Heart left ventricle (tissue), 16 donors: Measurements from ENCODE around the gene UBE2F. TPM values are rescaled to one million over a fixed set of nuclear protein-coding genes. Genes with fewer than 3 reads are reported as not detected.
A peak's percentile ranks its signal among the peaks of the same experiment; 100 is the strongest.

Experiments
- ATAC-seq, 4 donors: fragments of 200-7000 bp; cut with Tn5 transposase; one replicate each; pipeline ENCODE4 v1.9.1; 2020 to 2022; ENCODE audit warnings: moderate library complexity in 4 of 4, mild to moderate bottlenecking in 3 of 4, moderate number of reproducible peaks in 1 of 4
- DNase-seq, 5 donors: peaks; one replicate each; pipeline ENCODE4 v3.0.0-alpha.2; 2020
- H3K27ac ChIP-seq, 12 donors: fragments of 200-600 bp; sonication (generic) in 4 of 12; one replicate each; pipeline versions ENCODE4 v1.5.0 to v1.8.0; 2016 to 2022; ENCODE audit warnings: mild to moderate bottlenecking in 2 of 12
- H3K27me3 ChIP-seq, 9 donors: fragments of 200-600 bp; sonication (generic) in 2 of 9; one replicate each; pipeline versions ENCODE4 v1.5.1 to v1.8.0; 2016 to 2022; ENCODE audit warnings: mild to moderate bottlenecking in 3 of 9
- H3K36me3 ChIP-seq, 9 donors: fragments of 200-600 bp; sonication (generic) in 2 of 9; one replicate each; pipeline versions ENCODE4 v1.5.0 to v1.8.0; 2018 to 2022; ENCODE audit warnings: mild to moderate bottlenecking in 2 of 9
- H3K4me1 ChIP-seq, 12 donors: fragments of 200-600 bp; sonication (generic) in 4 of 12; one replicate each; pipeline versions ENCODE4 v1.5.0 to v1.8.0; 2016 to 2022; ENCODE audit warnings: mild to moderate bottlenecking in 3 of 12
- H3K4me3 ChIP-seq, 12 donors: fragments of 200-600 bp; sonication (generic) in 4 of 12; one replicate each; pipeline versions ENCODE4 v1.5.0 to v1.8.0; 2017 to 2022; ENCODE audit warnings: mild to moderate bottlenecking in 9 of 12, moderate library complexity in 4 of 12
- H3K9me3 ChIP-seq, 12 donors: fragments of 200-600 bp; sonication (generic) in 4 of 12; one replicate each; pipeline versions ENCODE4 v1.5.0 to v1.8.0; 2016 to 2022; ENCODE audit warnings: mild to moderate bottlenecking in 1 of 12
- POLR2A ChIP-seq, 2 donors: fragments of 450-650 bp; IDR thresholded peaks; one replicate each; pipeline ENCODE4 v1.6.1; 2017; ENCODE audit warnings: antibody characterized with exemption in 2 of 2, mild to moderate bottlenecking in 2 of 2, moderate library complexity in 2 of 2
- WGBS, 4 donors: extraction: QIAGEN DNeasy Blood & Tissue Kit in 2 of 4; methylation state at CpG; one replicate each; pipeline versions ENCODE4 v1.1.5 to v1.1.7; 2013 to 2018; 5-methylcytosine and 5-hydroxymethylcytosine counted together
- intact Hi-C, 10 donors: fragments of 100-400 bp; cut with DNase I; formaldehyde crosslinking; loops; one replicate each; pipeline versions ENCODE4 v1.11.1 to v1.14.2; 2022
- polyA plus RNA-seq, 2 donors: library from polyadenylated mRNA; stranded (reverse); fragments of 200-250 nt; gene quantifications; one replicate each; pipeline ENCODE4 v1.2.3, GENCODE V29; 2013
- total RNA-seq, 9 donors: library from RNA; depleted of rRNA in 2 of 9; stranded (reverse); fragments of >200 nt in 2 of 9; fragmentation: NEBNext Ultra II Directional in 3 of 9; extraction: Animal tissue kit (Norgen Biotek cat#: 25700) in 3 of 9; gene quantifications; one replicate each; pipeline versions ENCODE4 v1.1.0 to v1.2.4, GENCODE V29; 2016 to 2023
- TF ChIP-seq, protein P1 (sequence below), 12 donors: fragments of 200-600 bp; sonication (generic) in 4 of 12; IDR thresholded peaks; one replicate each; pipeline versions ENCODE4 v1.5.0 to v1.8.0; 2018 to 2022; ENCODE audit warnings: antibody characterized with exemption in 12 of 12, mild to moderate bottlenecking in 5 of 12
- donor health status: ischemic (EF 13 %, LVEDD 7.1; RV severe dilation, severe dysfunction).
- donor health status: healthy with polysubstance abuse.
- donor health status: DM: no; HTN: yes; CAD: no.
- donor health status: DM: no; HTN: no; CAD: no.
- donor health status: ischemic (EF 25% LVEDD 6.9; RV normal size, moderate dysfunction).
- donor health status: ischemic (EF 25% LVEDD 5.7; RV mildly dilated, moderate dysfunction).
- donor health status: healthy.
- donor health status: DM: yes; HTN: yes; CAD: no.
- donor health status: ischemic (EF 35%, LVEDD 5.7; RV mildly dilated, moderate dysfunction).
- donor health status: nonischemic (EF 11% LVEDD 7.7; RV severe dilation, severe dysfunction).
- donor health status: DM: yes; HTN: yes; CAD: no.
- donor health status: PGD.
- donor health status: ischemic (EF 29% LVEDD 5.4; RV normal size, mild dysfunction).
- donor health status: nonischemic (EF 23%, LVEDD 6.1; RV moderate dilation, normal function).

Gene UBE2F
- total and polyA plus RNA-seq, 11 donors = 54.2 to 83.4 (median 60.6) TPM

DNA sequence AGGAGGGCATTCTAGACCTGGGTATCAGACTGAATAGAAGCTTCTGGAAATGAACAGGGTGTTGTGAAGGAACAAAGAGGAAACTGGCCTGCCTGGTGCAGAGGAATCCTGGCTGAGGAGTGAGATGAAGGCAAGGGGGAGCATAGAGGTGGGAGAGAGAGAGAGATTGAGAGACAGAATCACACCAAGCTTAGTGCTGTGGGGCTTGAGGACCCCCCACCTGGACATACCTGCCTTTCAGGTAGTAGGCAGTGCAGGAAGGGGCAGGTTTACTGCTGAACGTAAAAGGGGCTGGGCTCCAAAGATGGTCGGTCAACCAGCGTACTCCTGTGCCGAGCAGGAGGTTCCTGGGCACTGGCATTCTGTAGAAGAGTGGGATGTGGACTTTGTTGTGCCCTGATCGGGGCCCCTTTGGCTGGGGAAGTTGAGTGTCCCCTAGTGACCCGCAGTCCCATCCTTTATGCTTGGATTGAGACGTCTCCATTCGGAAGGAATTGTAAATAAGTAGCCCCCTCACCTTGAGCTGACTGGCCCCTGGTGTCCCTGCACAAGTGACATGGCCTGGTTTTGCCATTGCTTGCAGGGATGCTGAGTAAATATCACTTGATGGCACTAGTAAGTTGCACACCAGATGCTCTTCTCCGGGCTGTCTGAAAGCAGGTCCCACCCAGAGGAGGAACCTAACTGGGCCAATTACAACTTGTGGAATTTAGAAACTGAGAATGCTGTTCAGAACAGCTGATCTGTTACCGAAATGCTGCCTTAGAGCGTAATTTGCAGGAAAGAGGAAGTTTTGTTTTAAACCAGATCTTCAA is 1.4 kb downstream of the UBE2F start:
- WGBS, 4 donors = 40 to 47% (median 45%) methylated on average over 11 of the region's 11 CpGs
- intact Hi-C loops = loop anchor here in 7 of 10 donors (2.0 to 10.0 kb wide), 5 partner anchors 45 to 111 kb away; partner anchors contain the start of genes SCLY (in 4 of the 7) and RAMP1 (in 1 of the 7)
- Histone ChIP-seq H3K9me3 (no peaks in the 10 kb centered on the region), H3K36me3 (peaks cover 0 to 4% (median 3%) of the 10 kb centered on the region in 9 donors), H3K27me3 (no peaks in the 10 kb centered on the region), H3K4me1 (peaks cover 4 to 47% (median 29%) of the 10 kb centered on the region in 12 donors), H3K27ac (peak overlapping the region in 11 of 12 donors; percentile 35 to 88 (median 75)), H3K4me3 (peak overlapping the region; percentile 54 to 94 (median 70))
- peak in 3 of 5 donors; percentile 41 to 60 (median 51) for DNase-seq
- peak; percentile 39 to 65 (median 49) for ATAC-seq
- no peak for TF ChIP-seq POLR2A (IDR thresholded peaks at IDR 0.05)
- TF ChIP-seq, protein P1, sequence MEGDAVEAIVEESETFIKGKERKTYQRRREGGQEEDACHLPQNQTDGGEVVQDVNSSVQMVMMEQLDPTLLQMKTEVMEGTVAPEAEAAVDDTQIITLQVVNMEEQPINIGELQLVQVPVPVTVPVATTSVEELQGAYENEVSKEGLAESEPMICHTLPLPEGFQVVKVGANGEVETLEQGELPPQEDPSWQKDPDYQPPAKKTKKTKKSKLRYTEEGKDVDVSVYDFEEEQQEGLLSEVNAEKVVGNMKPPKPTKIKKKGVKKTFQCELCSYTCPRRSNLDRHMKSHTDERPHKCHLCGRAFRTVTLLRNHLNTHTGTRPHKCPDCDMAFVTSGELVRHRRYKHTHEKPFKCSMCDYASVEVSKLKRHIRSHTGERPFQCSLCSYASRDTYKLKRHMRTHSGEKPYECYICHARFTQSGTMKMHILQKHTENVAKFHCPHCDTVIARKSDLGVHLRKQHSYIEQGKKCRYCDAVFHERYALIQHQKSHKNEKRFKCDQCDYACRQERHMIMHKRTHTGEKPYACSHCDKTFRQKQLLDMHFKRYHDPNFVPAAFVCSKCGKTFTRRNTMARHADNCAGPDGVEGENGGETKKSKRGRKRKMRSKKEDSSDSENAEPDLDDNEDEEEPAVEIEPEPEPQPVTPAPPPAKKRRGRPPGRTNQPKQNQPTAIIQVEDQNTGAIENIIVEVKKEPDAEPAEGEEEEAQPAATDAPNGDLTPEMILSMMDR (IDR thresholded peaks at IDR 0.05) = peak in 2 of 12 donors; percentile 12 to 16

GRCh38 chr2:237971661-237972060 is 4.8 kb downstream of the UBE2F start:
- Histone ChIP-seq H3K36me3 (peaks cover 0 to 35% (median 23%) of the 10 kb centered on the region in 9 donors), H3K27ac (no peak overlapping the region), H3K4me1 (peaks cover 4 to 45% (median 23%) of the 10 kb centered on the region in 12 donors), H3K9me3 (no peaks in the 10 kb centered on the region), H3K4me3 (no peak overlapping the region), H3K27me3 (no peaks in the 10 kb centered on the region)
- 55 to 84% (median 65%) methylated on average over 4 of the region's 4 CpGs for WGBS, 4 donors
- DNase-seq = no peak
- intact Hi-C loops = no loop called here
- no peak for TF ChIP-seq POLR2A (IDR thresholded peaks at IDR 0.05)
- TF ChIP-seq, protein P1 (IDR thresholded peaks at IDR 0.05) = no peak
- ATAC-seq = no peak

GRCh38 chr2:237972211-237972610 is 5.4 kb downstream of the UBE2F start:
- H3K4me1 ChIP-seq = peaks cover 4 to 49% (median 25%) of the 10 kb centered on the region in 12 donors
- no peak for TF ChIP-seq POLR2A (IDR thresholded peaks at IDR 0.05)
- TF ChIP-seq, protein P1 (IDR thresholded peaks at IDR 0.05) = no peak
- H3K4me3 ChIP-seq = no peak overlapping the region
- ATAC-seq = no peak
- DNase-seq = no peak
- no peaks in the 10 kb centered on the region for H3K27me3 ChIP-seq
- no peak overlapping the region for H3K27ac ChIP-seq
- H3K9me3 ChIP-seq = no peaks in the 10 kb centered on the region
- 75 to 94% (median 91%) methylated on average over 3 of the region's 3 CpGs for WGBS, 4 donors
- intact Hi-C loops = no loop called here
- H3K36me3 ChIP-seq = peaks cover 0 to 40% (median 24%) of the 10 kb centered on the region in 9 donors

GRCh38 chr2:237972936-237973335 is 6.1 kb downstream of the UBE2F start:
- H3K27ac ChIP-seq = no peak overlapping the region
- intact Hi-C loops = no loop called here
- peaks cover 4 to 51% (median 24%) of the 10 kb centered on the region in 12 donors for H3K4me1 ChIP-seq
- ATAC-seq (no peak), DNase-seq (no peak)
- no peak overlapping the region for H3K4me3 ChIP-seq
- H3K36me3 ChIP-seq = peaks cover 0 to 42% (median 27%) of the 10 kb centered on the region in 9 donors
- no peaks in the 10 kb centered on the region for H3K9me3 ChIP-seq
- no peak for TF ChIP-seq POLR2A (IDR thresholded peaks at IDR 0.05)
- TF ChIP-seq, protein P1 (IDR thresholded peaks at IDR 0.05) = no peak
- 84 to 91% (median 89%) methylated on average over 10 of the region's 10 CpGs for WGBS, 4 donors
- H3K27me3 ChIP-seq = no peaks in the 10 kb centered on the region
